HG03457 (cell line): ENCODE results near the gene GLYATL1B.
"Not testable (repeated sequence)": the region's sequence is repeated elsewhere in the genome, so short reads cannot be mapped to it uniquely, and the experiment has no call there.

Experiments used
- ATAC-seq: cut with Tn5 transposase; IDR thresholded peaks from one replicate; pipeline ENCODE4 v1.9.1; 2021; ENCODE audit warnings: moderate number of reproducible peaks; ENCODE audit not compliant: unreplicated experiment

Gene GLYATL1B, protein sequence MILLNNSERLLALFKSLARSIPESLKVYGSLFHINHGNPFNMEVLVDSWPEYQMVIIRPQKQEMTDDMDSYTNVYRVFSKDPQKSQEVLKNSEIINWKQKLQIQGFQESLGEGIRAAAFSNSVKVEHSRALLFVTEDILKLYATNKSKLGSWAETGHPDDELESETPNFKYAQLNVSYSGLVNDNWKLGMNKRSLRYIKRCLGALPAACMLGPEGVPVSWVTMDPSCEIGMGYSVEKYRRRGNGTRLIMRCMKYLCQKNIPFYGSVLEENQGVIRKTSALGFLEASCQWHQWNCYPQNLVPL

GRCh38 chr11:59086007-59086406 lies at the start of gene GLYATL1B:
GLYATL1B (plus strand) TSS chr11:59086307; CDS start chr11:59086307, 0 bp downstream.
- not testable (repeated sequence) for ATAC-seq

GRCh38 chr11:59036542-59036941 lies 49.6 kb upstream of the GLYATL1B start:
- not testable (repeated sequence) for ATAC-seq

GRCh38 chr11:59037434-59037833 lies 48.7 kb upstream of the GLYATL1B start:
- ATAC-seq, result not testable (repeated sequence)

GRCh38 chr11:59040607-59041006 lies 45.5 kb upstream of the GLYATL1B start:
- ATAC-seq, result no peak

- ATAC-seq, result not testable (repeated sequence)
Measured at GRCh38 chr11:59051383-59051782, 34.7 kb upstream of the GLYATL1B start.

DNA sequence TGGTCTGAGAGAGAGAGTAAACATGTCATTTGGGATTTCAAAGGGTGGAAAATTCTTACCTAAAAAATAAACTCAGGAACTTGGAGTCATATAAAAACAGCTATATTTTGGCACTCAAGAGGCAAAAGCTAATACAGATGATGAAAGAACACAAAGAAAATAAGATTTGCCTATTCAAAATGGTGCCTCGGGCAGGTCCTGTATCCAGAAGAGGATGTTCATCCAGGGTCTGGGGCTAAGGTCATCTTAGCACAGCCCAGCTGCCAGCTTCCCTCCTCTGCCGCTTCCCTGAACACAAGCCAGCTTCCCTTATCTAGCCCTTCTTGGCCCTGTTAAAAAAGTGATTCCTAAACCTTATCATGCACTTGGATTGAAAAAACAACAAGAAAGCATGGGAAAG lies 33.8 kb upstream of the GLYATL1B start:
- ATAC-seq, result not testable (repeated sequence)

GRCh38 chr11:59053387-59053786 lies 32.7 kb upstream of the GLYATL1B start:
- no peak for ATAC-seq

- ATAC-seq, result peak; percentile 90
Measured at GRCh38 chr11:59058120-59059033, 27.7 kb upstream of the GLYATL1B start.

DNA sequence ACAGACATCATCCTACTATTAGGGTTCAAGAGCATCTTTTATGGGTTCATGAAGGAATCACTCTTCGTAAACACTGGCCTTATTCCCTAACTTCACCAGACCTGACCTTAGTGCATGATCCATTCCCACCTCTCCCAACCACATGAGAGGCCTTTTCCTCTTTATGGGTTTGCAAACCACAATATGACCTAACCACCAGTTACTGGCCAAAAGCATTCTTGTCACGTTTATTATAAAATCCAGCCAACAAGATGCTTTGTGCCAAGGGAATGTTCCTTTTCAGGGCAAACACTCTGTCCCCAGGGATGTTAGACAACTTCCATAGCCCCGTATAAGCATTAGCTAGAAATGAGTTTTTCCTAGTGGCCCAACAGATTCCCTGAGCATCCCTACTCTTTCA lies 26.0 kb upstream of the GLYATL1B start:
- ATAC-seq, result not testable (repeated sequence)

DNA sequence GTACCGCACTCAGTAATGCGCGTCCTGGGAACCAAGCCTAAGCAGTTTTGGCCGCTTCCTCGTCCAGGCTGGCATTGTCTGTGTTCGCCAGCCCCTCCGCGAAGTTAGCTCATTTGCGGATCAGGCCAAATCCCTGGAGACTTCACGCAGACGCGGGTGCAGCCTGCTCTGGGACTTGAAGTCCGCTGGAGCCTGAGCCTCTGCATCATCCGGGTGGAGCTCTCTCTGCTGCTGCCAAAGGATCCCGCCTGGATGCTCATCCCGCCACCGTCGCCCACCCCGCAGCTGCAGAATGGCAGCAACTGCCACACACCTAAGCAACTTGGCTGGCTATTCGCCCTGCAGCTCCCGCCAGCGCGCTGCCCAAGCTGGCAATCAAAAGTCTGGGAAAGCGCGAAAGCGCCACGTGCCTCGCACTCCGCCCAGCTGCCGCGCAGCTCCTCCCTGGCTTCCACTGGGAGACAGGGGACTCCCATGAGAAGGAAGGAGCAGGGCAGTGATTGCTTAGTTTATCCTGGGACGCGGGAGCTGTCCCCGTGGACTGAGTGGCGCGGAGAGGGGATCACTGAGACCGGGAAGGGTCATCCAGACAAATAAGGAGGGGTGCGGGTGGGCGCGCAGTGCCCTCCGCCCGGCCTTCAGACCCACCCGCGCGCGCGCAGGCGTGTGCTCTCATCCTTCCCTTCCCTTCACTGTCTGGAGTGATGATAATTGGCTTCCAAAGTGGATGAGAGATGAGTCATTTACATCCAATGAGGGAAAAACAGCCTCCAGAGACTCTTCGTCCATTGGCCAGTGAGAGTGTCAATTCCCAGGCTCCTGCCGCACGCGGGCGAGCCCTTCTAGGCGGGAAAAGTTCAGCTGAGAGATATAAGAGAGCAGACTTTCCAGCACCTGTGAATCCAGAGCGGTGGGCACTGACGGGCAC lies 23.2 kb upstream of the GLYATL1B start:
- no peak for ATAC-seq

GRCh38 chr11:59063996-59064727 lies 21.9 kb upstream of the GLYATL1B start:
- ATAC-seq, result not testable (repeated sequence)

- ATAC-seq, result no peak
Measured at GRCh38 chr11:59069087-59069486, 17.0 kb upstream of the GLYATL1B start.

DNA sequence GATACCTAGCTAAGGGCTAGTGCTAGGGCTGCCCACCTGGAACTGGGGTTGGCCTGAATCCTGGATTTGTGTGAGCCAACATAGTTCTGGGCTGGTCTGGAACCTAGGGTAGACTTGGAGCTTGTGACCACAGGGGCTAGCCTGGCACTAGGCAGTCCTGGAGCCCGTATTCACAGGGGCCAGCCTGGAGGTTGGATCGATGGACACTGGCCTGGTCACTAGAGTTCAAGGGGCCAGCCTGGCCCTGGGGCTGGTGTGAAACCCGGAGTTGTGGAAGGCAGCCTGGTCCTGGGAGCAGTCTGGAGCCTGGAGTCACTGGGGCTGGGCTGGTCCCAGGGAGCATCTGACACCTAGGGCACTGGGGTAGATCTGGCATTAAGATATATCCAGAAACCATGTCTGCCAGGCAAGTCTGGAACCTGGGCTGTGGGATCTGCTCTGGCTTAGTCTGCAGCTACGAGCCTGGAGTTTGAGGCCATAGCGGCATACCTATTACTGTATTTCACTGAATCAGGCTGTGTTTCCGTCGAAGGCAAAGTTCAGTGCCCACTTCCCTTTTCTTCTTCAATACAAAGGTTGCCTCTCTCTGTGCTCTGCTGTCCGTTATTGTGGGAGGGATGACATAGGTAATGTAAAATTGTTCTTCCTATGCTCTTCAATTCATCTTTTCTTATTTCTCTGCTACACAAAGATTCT lies 9.1 kb upstream of the GLYATL1B start:
- ATAC-seq, result peak; percentile 71

DNA sequence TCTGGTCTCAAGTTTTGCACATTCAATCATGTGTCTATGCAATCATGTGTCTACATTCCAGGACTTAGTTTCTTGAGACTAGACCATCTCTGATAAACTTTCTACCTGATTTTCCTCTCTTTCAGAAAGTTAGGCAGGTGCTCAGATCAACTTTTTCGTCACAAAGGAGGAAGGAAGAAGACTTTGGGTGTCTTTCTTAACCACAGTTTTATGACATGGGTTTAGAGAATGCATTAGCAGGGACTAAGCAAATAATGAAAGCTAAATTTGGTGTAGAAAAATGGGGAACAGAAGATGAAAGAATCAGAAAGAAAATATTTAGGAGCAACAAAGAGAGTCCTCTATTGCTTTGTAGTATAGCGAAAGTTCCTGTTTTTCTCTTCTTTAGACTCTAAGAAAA lies 7.7 kb upstream of the GLYATL1B start:
- ATAC-seq, result no peak

DNA sequence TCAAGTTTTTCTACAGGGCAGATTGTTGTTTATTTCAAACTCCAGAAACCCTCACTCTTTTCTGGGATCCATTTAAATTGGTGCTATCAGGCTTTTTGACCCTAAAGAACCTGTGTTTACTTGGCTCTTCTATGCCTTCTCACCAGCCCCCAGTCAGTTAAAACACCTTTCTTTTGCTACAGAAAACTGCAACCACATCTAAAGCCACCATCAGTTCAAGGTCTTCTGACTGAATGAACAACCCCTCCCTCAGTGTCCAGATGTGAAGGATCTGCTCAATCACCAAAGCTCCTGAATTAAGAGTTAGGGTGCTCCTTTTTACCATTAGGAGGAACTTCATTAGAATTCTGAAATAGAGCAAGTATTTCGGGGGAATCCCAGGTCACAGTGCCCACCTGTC lies 7.0 kb upstream of the GLYATL1B start:
- ATAC-seq, result no peak

- ATAC-seq, result not testable (repeated sequence)
Measured at GRCh38 chr11:59080421-59080820, 5.7 kb upstream of the GLYATL1B start.

- not testable (repeated sequence) for ATAC-seq
Measured at GRCh38 chr11:59081430-59082020, 4.6 kb upstream of the GLYATL1B start.

GRCh38 chr11:59088162-59088561 lies 2.1 kb downstream of the GLYATL1B start:
- ATAC-seq, result no peak

DNA sequence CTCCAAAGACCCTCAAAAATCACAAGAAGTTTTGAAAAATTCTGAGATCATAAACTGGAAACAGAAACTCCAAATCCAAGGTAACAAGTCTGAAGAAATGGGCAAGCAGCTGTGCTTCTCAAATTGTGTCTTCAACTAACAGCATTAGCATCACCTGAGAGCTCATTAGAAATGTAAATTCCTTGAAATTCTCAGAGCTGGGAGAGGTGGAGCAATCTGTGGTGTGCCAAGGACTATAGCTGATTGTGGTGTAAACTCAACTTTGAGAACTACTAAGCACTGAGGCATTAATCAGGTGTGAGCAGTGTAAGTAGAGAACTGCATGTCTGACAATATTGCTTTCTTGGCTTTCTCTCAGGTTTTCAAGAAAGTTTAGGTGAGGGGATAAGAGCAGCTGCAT lies 7.5 kb downstream of the GLYATL1B start:
- ATAC-seq, result not testable (repeated sequence)
